IPS-18c (cell line): ENCODE results near the gene ZNF146.
A peak's percentile ranks its signal among the peaks of the same experiment; 100 is the strongest.
"Not testable (repeated sequence)": the region's sequence is repeated elsewhere in the genome, so short reads cannot be mapped to it uniquely, and the experiment has no call there.

Experiments used
- H3K4me3 ChIP-seq: 2 replicates; pipeline ENCODE4 v1.7.0; 2013; ENCODE audit warnings: low read depth, mild to moderate bottlenecking, low read length, moderate library complexity; ENCODE audit not compliant: insufficient read depth
- H3K9me3 ChIP-seq: one replicate; pipeline ENCODE4 v1.6.1; 2013; ENCODE audit warnings: mild to moderate bottlenecking, low read length, moderate library complexity; ENCODE audit not compliant: control insufficient read depth, insufficient read depth

ZNF146 gene

DNA sequence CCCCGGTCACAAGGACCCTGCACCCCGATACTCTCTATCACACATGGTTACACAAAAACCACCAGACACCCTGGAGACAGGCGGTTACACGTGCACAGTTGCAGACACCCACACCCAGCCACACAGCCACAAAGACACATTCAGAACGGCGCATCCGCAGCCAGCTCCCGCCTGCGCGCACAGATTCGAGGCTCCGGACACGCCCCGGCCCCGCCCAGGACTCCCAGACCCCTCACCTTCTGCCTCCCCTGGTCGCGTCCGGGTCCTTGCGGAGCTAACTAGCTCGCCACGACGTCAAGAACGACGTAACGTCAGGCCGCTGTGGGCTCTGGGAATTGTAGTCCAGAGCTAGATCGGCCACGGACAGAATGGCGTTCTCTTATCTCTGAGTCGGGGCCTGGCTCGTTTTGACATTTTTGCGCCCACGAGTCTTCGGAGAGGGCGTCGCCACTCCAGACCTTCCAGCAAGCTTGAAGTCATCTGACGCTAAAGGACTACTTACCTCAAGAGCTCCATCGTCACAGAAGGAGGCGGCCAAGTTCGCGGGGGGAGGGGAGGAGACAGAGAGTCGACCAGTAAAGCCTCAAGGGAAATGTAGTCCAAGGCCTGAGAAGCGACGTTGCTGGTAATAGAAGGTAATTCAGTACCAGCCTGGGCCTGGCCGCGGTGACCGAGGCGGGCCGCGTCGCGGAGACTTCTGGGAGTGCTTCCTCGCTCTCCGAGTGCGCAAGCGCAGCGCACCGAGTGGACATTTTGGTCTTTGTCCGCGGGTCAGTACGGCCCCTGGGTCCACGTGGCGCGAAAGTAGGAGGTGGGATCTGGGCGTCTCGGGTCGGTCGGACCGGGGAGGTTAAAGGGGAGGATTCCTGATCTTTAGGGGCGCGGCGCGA, at the start of gene ZNF146, which contains the start of gene ZNF565:
Gene ZNF146, plus strand, starts transcription at position 721 of the 890 bp plus-strand sequence. CDS start 21,335 bp downstream, outside the sequence.
Gene ZNF565, minus strand, starts transcription at position 280 of the 890 bp plus-strand sequence. CDS start 12,680 bp downstream, outside the sequence.
- H3K4me3 ChIP-seq: peak within 1 kb of the TSS; percentile 89
- no peaks in the 10 kb centered on the region for H3K9me3 ChIP-seq

GRCh38 chr19:36169084-36169760, 45.7 kb upstream of the ZNF146 start:
- no peak overlapping the region for H3K4me3 ChIP-seq
- H3K9me3 ChIP-seq: no peaks in the 10 kb centered on the region

GRCh38 chr19:36172852-36173251, 42.1 kb upstream of the ZNF146 start:
- Histone ChIP-seq H3K4me3 (no peak overlapping the region), H3K9me3 (no peaks in the 10 kb centered on the region)

- H3K4me3 ChIP-seq, H3K9me3 ChIP-seq: not testable (repeated sequence)
These were observed 41.1 kb upstream of the ZNF146 start for GRCh38 chr19:36173846-36174245.

- H3K9me3 ChIP-seq, H3K4me3 ChIP-seq: not testable (repeated sequence)
These were observed 35.8 kb upstream of the ZNF146 start for GRCh38 chr19:36179077-36179476.

DNA sequence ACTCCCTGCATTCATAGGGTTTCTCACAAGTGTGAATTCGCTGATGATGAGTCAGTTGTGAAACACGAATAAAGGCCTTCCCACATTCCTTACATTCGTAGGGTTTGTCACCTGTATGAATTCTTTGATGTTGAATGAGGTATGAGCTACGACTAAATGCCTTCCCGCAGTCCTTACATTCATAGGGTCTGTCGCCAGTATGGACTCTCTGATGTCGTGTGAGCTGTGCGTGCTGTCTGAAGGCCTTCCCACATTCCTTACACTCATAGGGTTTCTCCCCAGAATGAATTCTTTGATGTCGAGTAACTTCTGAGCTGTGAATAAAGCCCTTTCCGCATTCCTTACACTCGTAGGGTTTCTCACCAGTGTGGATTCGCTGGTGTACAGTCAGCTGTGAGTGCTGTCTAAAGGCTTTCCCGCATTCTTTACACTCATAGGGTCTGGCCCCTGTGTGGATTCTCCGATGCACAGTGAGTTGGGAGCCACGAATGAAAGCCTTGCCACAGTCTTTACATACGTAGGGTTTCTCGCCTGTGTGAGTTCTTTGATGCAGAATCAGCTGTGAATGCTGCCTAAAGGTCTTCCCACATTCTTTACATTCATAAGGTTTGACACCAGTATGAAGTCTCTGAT, 32.2 kb upstream of the ZNF146 start:
- Histone ChIP-seq H3K4me3 (no peak overlapping the region), H3K9me3 (no peaks in the 10 kb centered on the region)

GRCh38 chr19:36183245-36183628, 31.7 kb upstream of the ZNF146 start:
- no peak overlapping the region for H3K4me3 ChIP-seq

DNA sequence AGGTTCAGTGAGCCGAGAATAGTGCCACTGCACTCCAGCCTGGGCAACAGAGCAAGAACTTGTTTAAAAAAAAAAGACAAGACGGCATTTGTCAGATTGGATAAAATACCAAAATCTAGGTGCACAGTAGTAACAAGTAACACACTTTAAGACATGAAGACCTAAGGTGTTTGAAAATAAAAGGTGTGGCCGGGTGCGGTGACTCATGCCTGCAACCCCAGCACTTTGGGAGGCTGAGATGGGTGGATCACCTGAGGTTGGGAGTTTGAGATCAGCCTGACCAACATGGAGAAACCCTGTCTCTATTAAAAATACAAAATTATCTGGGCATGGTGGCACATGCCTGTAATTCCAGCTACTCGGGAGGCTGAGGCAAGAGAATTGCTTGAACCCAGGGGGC, 28.2 kb upstream of the ZNF146 start:
- not testable (repeated sequence) for H3K9me3 ChIP-seq, H3K4me3 ChIP-seq

More at GRCh38 chr19:36183245-36183628, 31.7 kb upstream of the ZNF146 start:
- H3K9me3 ChIP-seq: no peaks in the 10 kb centered on the region

DNA sequence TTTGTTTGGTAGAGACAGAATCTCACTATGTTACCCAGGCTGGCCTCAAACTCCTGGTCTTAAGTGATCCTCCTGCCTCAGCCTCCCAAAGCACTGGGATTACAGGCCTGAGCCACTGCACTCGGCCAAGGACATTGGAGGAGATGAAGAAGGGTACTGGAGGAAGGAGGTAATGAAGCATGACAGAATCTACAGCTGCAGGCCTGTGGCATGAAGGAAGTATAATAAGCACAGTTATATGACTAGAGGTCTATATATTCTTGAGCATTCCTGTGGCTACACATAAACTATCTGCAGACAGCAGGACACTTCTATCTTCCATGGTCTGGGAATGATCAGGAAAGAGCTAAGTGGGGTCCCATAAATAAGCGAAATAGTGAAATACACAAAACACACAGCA, 18.7 kb upstream of the ZNF146 start:
- H3K4me3 ChIP-seq: no peak overlapping the region
- no peaks in the 10 kb centered on the region for H3K9me3 ChIP-seq

GRCh38 chr19:36198119-36198518, 16.8 kb upstream of the ZNF146 start:
- Histone ChIP-seq H3K4me3 (no peak overlapping the region), H3K9me3 (no peaks in the 10 kb centered on the region)

DNA sequence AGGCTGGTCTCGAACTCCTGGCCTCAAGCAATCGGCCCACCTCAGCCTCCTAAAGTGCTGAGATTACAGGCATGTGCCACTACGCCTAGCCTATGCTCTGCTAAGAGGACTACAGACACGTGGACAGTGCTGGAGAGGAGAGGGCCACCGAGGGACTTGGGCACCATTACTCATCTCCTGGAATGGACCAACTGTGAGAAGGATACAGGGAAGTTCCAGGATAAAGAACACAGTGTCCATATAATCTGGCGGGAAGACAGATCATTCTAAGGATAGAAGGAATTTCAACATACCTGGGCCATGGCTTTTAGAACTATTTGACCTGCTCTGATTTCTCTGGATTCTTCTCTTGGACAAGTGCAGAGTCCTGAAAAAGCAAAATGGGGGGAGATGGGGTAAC, 13.2 kb upstream of the ZNF146 start:
- Histone ChIP-seq H3K9me3 (peaks cover 2% of the 10 kb centered on the region), H3K4me3 (no peak overlapping the region)

DNA sequence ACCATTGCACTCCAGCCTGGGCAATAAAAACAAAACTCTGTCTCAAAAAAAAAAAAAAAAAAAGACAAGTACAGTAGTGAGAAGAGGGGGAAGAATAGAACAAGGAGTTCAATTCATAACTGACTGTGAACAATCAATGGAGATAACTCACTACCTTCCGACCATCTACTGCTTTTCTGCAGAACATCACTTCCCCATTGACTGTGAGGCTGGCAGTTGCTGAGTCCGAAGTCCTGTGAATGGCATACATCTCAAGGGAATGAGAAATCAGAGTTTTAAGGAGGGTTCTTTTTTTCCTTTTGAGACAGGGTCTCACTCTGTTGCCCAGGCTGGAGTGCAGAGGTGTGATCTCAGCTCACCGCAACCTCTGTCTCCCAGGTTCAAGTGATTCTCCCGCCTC, 11.6 kb upstream of the ZNF146 start:
- Histone ChIP-seq H3K4me3 (no peak overlapping the region), H3K9me3 (peaks cover 2% of the 10 kb centered on the region)

DNA sequence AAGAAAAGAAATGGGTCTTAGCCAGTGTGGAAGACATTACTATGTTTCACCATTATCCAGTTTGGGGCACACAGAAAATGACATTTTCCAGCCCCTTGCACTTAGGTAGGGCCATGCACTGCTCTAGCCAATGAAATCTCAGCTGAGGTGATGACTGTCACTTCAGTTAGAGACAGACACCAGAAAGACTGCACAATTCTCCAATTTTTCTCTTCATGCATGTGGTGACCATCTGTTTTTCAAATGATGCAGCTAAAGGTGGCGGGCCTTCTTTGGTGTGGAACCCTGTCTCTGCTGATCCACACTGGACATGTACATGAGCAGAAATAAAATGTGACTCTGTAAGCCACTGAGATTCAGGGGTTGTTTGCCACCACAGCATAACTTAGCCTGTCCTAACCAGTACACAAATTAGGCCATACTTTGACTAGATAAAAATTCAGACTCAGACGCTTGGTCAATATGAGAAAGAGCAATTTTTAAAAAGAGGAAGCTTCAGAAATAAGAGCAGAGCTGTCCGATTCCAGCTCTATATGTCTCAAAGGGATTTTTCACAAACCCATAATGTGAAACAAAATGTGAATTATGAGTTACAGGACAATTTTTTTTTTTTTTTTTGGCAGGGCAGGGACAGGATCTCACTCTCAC, 7.2 kb upstream of the ZNF146 start:
- peaks cover 2% of the 10 kb centered on the region for H3K9me3 ChIP-seq
- no peak overlapping the region for H3K4me3 ChIP-seq

DNA sequence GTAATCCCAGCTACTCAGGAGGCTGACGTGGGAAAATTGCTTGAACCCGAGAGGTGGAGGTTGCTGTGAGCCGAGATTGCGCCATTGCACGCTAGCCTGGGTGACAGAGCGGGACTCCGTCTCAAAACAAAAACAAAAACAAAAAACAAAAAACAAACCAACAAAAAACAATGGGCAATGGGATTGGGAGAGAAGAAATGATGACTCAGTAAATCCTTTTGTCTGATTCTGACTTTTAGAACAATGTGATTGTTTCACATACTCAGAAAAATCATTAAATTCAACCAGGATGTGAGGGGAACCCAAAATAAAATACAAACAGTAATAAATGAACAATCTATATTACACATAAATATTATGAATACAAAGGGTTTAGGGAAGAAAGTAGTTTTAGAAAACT, 5.5 kb upstream of the ZNF146 start:
- Histone ChIP-seq H3K9me3 (peaks cover 2% of the 10 kb centered on the region), H3K4me3 (no peak overlapping the region)

GRCh38 chr19:36210497-36210896, 4.4 kb upstream of the ZNF146 start:
- peaks cover 2% of the 10 kb centered on the region for H3K9me3 ChIP-seq
- H3K4me3 ChIP-seq: no peak overlapping the region

DNA sequence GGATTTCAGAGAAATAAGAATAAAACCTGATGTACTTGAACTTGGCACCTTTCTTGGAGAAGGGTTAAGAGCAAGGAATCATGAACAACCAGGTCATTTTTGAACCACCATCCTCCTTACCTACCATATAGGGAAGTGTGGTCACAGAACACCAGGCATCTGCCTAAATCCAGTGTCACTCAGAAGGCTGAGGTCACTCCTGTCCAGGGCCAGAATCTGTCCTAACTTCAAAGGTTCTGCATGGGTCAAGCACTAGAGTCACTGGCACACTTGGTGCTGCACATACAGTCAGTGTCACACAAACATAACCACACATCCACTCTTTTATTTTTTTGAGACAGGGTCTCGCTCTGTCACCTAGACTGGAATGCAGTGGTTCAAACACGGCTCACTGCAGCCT, 2.0 kb upstream of the ZNF146 start:
- Histone ChIP-seq H3K4me3 (no peak overlapping the region), H3K9me3 (no peaks in the 10 kb centered on the region)
